ACC112 (cell line): ENCODE measurements around the gene ASCL1.

Experiments
- H2AFZ ChIP-seq: fragments of 200-600 bp; sonication (generic); one replicate; pipeline ENCODE4 v1.6.0; 2017; ENCODE audit warnings: antibody characterized with exemption, low read length; ENCODE audit not compliant: unreplicated experiment
- H3K27ac ChIP-seq: fragments of 200-600 bp; sonication (generic); 2 replicates; pipeline ENCODE4 v1.5.1; 2014; ENCODE audit warnings: low read depth, mild to moderate bottlenecking, antibody characterized with exemption, low read length, moderate library complexity
- H3K27me3 ChIP-seq: fragments of 200-600 bp; sonication (generic); 2 replicates; pipeline ENCODE4 v1.6.1; 2014; ENCODE audit warnings: mild to moderate bottlenecking, antibody characterized with exemption, low read length, moderate library complexity, mixed read lengths; ENCODE audit not compliant: insufficient read depth
- H3K36me3 ChIP-seq: fragments of 200-600 bp; sonication (generic); 2 replicates; pipeline ENCODE4 v1.6.1; 2016; ENCODE audit warnings: mild to moderate bottlenecking, antibody characterized with exemption, low read length, moderate library complexity, mixed read lengths; ENCODE audit not compliant: insufficient read depth
- H3K4me1 ChIP-seq: fragments of 200-600 bp; sonication (generic); one replicate; pipeline ENCODE4 v1.6.1; 2016; ENCODE audit warnings: low read length, mixed read lengths; ENCODE audit not compliant: insufficient read depth, unreplicated experiment, control insufficient read depth
- H3K4me3 ChIP-seq: fragments of 200-600 bp; sonication (generic); 2 replicates; pipeline ENCODE4 v1.5.1; 2014; ENCODE audit warnings: mild to moderate bottlenecking, low read depth, low read length
- H3K79me2 ChIP-seq: fragments of 200-600 bp; sonication (generic); one replicate; pipeline ENCODE4 v1.6.0; 2016; ENCODE audit warnings: low read length; ENCODE audit not compliant: control insufficient read depth, unreplicated experiment, insufficient read depth

ASCL1 gene

DNA sequence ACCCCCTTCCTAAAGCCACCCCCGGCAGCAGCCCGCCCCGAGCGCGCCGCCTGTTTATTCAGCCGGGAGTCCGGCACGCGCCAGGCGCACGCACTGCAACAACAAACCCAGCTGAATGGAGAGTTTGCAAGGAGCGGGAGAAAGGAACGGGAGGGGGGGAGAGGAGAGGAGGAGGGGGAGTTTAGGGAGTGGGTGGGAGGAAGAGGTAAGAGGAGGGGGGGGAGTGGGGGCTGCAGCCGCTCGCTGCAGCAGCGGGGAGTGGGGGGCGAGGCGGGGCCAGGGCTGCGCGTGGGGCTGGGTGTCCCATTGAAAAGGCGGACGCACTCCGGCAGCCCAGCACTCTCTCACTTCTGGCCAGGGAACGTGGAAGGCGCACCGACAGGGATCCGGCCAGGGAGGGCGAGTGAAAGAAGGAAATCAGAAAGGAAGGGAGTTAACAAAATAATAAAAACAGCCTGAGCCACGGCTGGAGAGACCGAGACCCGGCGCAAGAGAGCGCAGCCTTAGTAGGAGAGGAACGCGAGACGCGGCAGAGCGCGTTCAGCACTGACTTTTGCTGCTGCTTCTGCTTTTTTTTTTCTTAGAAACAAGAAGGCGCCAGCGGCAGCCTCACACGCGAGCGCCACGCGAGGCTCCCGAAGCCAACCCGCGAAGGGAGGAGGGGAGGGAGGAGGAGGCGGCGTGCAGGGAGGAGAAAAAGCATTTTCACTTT, at the start of gene ASCL1:
TSS of gene ASCL1 (plus strand) at position 336 of the 712 bp plus-strand sequence. CDS start 571 bp downstream, outside the sequence.
- no peak within 1 kb of the TSS for H3K27ac ChIP-seq
- H3K36me3 ChIP-seq = no peaks in the 10 kb centered on the region
- peak within 1 kb of the TSS; percentile 68 for H2AFZ ChIP-seq
- H3K4me3 ChIP-seq = peak within 1 kb of the TSS; percentile 69
- H3K79me2 ChIP-seq = no peaks in the 10 kb centered on the region
- no peaks in the 10 kb centered on the region for H3K4me1 ChIP-seq
- peaks cover 94% of the 10 kb centered on the region for H3K27me3 ChIP-seq

DNA sequence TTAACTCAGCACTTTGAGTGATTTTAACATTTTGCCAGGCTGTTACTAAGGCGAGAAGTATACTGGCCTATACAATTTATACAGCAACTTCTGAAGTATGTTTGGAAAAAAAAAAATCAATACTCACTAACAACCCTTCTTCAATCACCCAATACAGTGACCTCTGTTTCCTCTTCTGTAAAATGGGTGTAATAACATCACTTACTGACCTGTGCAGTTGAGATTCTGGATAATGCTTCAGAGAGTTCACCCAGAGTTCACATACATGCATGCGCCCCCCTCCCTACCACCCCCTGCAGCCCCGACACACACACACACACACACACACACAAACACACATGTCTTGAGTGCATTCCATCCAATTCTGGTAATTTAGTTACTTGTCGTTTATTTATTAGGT, 49.6 kb upstream of the ASCL1 start:
- no peaks in the 10 kb centered on the region for H3K27me3 ChIP-seq
- no peaks in the 10 kb centered on the region for H3K79me2 ChIP-seq
- no peak overlapping the region for H2AFZ ChIP-seq
- H3K36me3 ChIP-seq = no peaks in the 10 kb centered on the region
- no peak overlapping the region for H3K27ac ChIP-seq
- H3K4me1 ChIP-seq = no peaks in the 10 kb centered on the region
- no peak overlapping the region for H3K4me3 ChIP-seq

DNA sequence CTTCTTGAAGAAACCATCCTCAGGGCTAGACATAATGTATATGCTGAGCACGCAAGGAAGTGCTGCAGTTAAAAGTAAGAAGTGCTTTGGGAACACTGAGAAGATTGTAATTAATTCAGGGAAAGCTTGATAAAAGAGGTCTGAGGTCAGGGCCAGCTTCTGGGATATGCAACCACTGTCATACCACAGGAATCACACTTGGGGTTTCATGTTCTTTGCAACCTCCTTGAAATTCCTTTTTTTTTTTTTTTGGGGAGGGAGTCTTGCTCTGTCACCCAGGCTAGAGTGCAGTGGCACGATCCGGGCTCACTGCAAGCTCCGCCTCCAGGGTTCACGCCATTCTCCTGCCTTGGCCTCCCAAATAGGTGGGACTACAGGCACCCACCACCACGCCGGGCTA, 47.3 kb upstream of the ASCL1 start:
- H3K27me3 ChIP-seq = no peaks in the 10 kb centered on the region
- H3K36me3 ChIP-seq = no peaks in the 10 kb centered on the region
- no peak overlapping the region for H2AFZ ChIP-seq
- H3K79me2 ChIP-seq = no peaks in the 10 kb centered on the region
- H3K4me3 ChIP-seq = no peak overlapping the region
- H3K27ac ChIP-seq = no peak overlapping the region
- no peaks in the 10 kb centered on the region for H3K4me1 ChIP-seq

DNA sequence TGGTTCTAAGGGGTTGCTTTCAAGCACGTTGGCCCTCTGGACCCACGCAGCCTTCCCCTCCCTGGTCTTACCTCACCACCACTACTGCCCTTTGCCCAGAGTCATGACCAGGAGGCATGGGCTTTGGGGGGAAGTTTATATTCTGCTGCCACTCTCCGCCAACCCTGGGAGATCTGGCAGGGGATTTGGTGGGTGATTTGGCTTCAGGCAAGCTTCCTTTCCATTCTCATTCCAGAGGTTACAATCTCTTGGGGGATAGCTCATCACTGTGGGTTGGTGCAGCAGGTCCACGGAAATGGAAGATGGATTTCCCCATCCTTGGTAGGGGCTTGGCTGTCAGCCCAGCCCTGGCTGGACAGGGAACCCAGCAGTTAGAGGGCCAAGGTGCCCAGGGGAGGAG, 46.7 kb upstream of the ASCL1 start:
- Histone ChIP-seq H3K79me2 (no peaks in the 10 kb centered on the region), H2AFZ (no peak overlapping the region), H3K27ac (no peak overlapping the region), H3K27me3 (no peaks in the 10 kb centered on the region), H3K4me3 (no peak overlapping the region), H3K4me1 (no peaks in the 10 kb centered on the region), H3K36me3 (no peaks in the 10 kb centered on the region)

DNA sequence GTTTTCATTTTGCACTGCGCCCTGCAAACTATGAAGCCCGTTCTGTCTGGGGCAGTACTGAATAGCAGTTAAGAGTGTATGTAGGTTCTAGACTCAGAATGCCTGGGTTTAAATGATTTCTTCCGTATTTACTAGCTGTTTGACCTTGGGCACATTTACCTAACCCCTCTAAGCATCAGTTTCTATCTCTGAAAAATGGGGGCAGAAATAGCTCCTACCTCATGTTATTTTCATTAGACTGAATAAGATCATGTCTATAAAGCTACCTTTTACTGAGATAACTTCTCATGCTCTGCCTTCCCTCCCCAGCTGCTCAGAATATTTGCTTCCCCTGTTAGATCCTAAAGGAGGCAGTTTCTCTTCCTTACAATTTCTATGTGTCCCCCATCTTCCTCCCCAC, 46.2 kb upstream of the ASCL1 start:
- no peaks in the 10 kb centered on the region for H3K27me3 ChIP-seq

DNA sequence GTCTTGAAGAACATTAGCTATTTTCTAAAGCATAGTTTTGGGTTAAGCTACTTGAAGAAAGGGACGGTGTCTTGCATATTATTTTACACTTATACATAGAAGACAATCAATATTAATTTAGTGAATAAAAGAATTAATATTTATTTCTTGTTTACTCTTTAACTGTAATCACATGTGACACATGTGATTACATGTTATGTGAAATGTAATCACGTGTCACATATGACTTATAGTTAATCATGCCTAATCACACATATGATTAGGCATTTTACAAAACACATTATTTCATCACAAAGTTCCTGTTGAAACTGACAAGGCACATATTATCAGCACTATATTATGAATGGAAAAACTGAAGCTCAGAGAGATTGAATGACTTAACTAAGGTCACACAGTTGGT, 45.2 kb upstream of the ASCL1 start:
- Histone ChIP-seq H3K27me3 (no peaks in the 10 kb centered on the region), H2AFZ (no peak overlapping the region), H3K79me2 (no peaks in the 10 kb centered on the region), H3K27ac (no peak overlapping the region), H3K4me1 (no peaks in the 10 kb centered on the region), H3K36me3 (no peaks in the 10 kb centered on the region), H3K4me3 (no peak overlapping the region)

More for the DNA sequence above, 46.2 kb upstream of the ASCL1 start:
- Histone ChIP-seq H3K27ac (no peak overlapping the region), H2AFZ (no peak overlapping the region), H3K79me2 (no peaks in the 10 kb centered on the region), H3K36me3 (no peaks in the 10 kb centered on the region), H3K4me3 (no peak overlapping the region), H3K4me1 (no peaks in the 10 kb centered on the region)

DNA sequence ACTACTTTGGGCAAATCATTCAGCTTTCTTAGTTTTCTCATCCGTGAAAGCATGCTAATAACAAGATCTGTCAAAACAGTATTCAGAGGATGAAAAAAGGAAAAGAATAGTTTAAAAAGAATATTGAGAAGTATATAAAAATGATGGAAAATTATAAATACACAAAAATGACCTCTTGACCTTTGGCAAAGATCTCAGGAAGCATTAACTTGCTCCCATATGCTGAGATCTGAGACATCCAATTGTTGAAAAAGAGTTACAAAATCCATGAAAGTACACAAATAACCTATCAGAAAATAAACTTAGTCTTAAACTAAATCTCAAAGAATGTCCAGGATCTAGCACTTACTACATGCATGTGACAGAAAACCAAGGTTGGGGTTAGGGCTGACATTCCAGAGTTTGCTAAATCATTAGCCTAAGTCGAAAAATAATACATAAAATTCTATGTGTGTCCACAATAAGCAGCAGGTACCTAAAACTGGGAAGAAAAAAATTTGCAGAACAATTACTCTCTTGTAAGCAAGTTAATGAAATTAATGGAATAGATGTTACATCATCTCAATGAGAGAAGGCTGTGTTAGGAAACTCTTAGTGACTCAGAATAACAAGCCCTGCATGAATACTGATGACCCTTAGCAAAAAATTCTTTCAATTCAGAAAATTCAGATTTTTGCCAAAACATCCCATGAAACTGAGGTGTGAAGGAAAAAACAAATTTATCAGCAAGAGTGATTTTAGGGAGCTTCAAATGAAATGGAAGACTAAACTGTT, 43.8 kb upstream of the ASCL1 start:
- Histone ChIP-seq H3K36me3 (no peaks in the 10 kb centered on the region), H3K4me1 (no peaks in the 10 kb centered on the region), H3K79me2 (no peaks in the 10 kb centered on the region), H3K4me3 (no peak overlapping the region), H3K27me3 (no peaks in the 10 kb centered on the region), H2AFZ (no peak overlapping the region), H3K27ac (no peak overlapping the region)

DNA sequence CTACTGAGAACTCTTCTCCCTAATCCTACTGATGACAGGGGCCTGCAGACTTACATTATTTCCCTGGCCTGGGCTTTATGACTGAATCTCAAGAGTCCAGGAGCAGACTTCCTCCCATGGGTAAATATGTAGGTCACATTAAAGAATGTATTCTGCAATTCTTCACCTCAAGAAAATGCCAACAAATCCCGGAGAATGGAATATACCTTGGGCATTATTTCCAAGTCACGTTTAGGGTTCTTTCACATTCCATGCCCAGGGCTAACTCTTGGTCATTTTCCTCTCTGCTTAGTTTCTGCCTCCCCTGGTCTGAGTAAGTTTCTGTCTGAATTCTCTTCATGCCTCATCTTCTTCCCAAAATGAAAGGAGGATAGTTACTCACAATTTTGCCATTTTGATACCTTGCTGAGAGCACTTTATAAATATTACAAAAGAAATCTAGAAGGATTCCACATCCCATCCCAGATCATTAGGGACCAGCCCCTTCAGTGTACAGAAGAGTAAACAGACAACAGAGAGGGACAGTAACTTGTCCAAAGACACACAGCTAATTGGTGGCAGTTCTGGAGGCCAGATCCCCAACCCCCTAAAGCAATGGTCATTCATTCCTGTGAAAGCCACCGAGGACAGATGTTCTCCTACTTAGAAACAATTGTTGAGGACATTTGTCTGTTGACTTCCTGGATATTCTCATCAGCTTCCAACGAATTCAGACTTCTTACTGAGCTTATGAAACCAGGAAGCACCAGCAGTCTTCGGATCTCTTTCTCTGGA, 41.0 kb upstream of the ASCL1 start:
- no peak overlapping the region for H3K27ac ChIP-seq
- no peaks in the 10 kb centered on the region for H3K36me3 ChIP-seq
- no peaks in the 10 kb centered on the region for H3K79me2 ChIP-seq
- H2AFZ ChIP-seq = no peak overlapping the region
- H3K4me1 ChIP-seq = no peaks in the 10 kb centered on the region
- H3K4me3 ChIP-seq = no peak overlapping the region
- H3K27me3 ChIP-seq = no peaks in the 10 kb centered on the region

DNA sequence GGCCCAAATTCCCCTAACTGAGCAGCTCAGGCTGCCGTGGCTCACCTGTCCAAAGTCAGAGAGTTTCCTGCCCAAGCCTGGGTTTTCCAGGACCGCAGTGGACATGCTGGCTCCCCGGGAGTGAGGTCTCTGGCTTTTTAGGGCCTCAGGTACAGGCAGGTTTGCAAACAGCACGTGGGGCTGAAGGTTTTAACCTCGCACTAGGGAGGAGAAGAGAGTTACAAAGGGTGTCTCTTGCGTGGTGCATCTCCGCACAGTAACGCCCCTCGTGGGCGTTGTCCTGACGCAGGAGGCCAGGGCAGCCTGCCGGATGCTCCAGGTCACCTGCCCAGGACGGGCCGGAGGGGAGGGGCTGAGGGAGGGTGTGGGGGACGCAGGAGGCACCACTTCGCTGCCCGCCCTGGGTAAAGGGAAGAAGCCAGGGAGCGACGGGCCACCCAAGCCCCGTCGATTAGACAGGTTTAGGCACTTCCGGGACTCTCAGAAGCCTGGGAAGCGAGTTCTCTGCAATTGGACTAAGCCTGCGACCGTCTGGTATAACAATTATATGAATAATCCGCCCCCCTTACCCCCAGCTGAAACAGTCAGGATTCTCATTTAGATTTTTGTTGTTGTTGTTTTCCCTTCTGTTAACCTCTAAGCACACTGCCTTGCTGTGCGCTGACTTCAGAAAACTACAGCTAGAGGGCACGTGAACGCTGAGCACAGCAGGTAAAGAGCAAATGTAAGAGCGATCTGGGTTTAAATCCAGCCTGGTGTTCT, 40.3 kb upstream of the ASCL1 start, which contains the start of gene PAH:
TSS of gene PAH (minus strand) at position 219 of the 762 bp plus-strand sequence. CDS start at position 105, 114 bp downstream.
- H3K27me3 ChIP-seq = no peaks in the 10 kb centered on the region
- H2AFZ ChIP-seq = no peak within 1 kb of the TSS
- H3K4me3 ChIP-seq = no peak within 1 kb of the TSS
- no peaks in the 10 kb centered on the region for H3K79me2 ChIP-seq
- H3K27ac ChIP-seq = no peak within 1 kb of the TSS
- no peaks in the 10 kb centered on the region for H3K36me3 ChIP-seq
- H3K4me1 ChIP-seq = no peaks in the 10 kb centered on the region

DNA sequence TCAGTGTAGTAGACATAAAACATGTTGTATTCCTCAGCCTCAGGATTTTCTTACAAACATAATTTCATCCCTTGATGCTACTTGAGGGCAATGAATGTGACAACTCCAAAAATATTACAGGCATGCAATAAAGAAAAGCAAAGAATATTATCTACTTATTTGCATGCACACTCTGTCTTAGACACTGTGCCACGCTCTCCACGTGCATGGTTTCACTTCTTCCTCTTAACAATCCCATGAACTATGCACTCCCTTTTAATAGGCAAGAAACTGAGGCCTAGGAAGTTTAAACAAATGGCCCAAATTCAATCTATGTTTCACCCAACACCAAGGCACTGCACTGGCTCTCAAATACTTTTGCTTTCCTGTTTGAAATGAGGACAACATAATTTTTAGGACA, 38.6 kb upstream of the ASCL1 start:
- H3K79me2 ChIP-seq = no peaks in the 10 kb centered on the region
- no peak overlapping the region for H2AFZ ChIP-seq
- no peaks in the 10 kb centered on the region for H3K36me3 ChIP-seq
- H3K4me1 ChIP-seq = no peaks in the 10 kb centered on the region
- H3K27ac ChIP-seq = no peak overlapping the region
- no peak overlapping the region for H3K4me3 ChIP-seq
- no peaks in the 10 kb centered on the region for H3K27me3 ChIP-seq
